IPS-20b (cell line): ENCODE results near the gene XIRP2.

ENCODE experiments used
- H3K27ac ChIP-seq: one replicate; pipeline ENCODE4 v1.5.1; 2013; ENCODE audit warnings: low read length
- H3K27me3 ChIP-seq: 2 replicates; pipeline ENCODE4 v1.6.1; 2013; ENCODE audit warnings: mild to moderate bottlenecking, low read length, inconsistent platforms; ENCODE audit not compliant: insufficient read depth
- H3K36me3 ChIP-seq: 2 replicates; pipeline ENCODE4 v1.6.1; 2013; ENCODE audit warnings: low read depth, mild to moderate bottlenecking, inconsistent platforms, low read length, moderate library complexity; ENCODE audit not compliant: insufficient read depth
- H3K4me1 ChIP-seq: 2 replicates; pipeline ENCODE4 v1.6.1; 2013; ENCODE audit warnings: mild to moderate bottlenecking, control low read depth, inconsistent platforms, low read length, moderate library complexity; ENCODE audit not compliant: insufficient read depth
- H3K4me3 ChIP-seq: 2 replicates; pipeline ENCODE4 v1.5.1; 2013; ENCODE audit warnings: mild to moderate bottlenecking, low read length, inconsistent platforms
- H3K9ac ChIP-seq: 2 replicates; pipeline ENCODE4 v1.6.1; 2013; ENCODE audit warnings: low read depth, mild to moderate bottlenecking, inconsistent platforms, low read length, moderate library complexity
- H3K9me3 ChIP-seq: 2 replicates; pipeline ENCODE4 v1.6.1; 2013; ENCODE audit warnings: mild to moderate bottlenecking, low read depth, low read length, inconsistent platforms; ENCODE audit not compliant: insufficient read depth

Gene XIRP2

GRCh38 chr2:166892397-166892796 lies 4.1 kb downstream of the XIRP2 start:
- Histone ChIP-seq H3K36me3 (no peaks in the 10 kb centered on the region), H3K9me3 (no peaks in the 10 kb centered on the region), H3K27ac (no peak overlapping the region), H3K4me3 (no peak overlapping the region), H3K9ac (0 out of 2 replicates have a peak overlapping the region, but pooled peaks have one; percentile 28), H3K4me1 (peaks cover 12% of the 10 kb centered on the region; the same call in 1 of the 2 replicates), H3K27me3 (no peaks in the 10 kb centered on the region)

GRCh38 chr2:166895243-166895642 lies 7.0 kb downstream of the XIRP2 start:
- Histone ChIP-seq H3K36me3 (no peaks in the 10 kb centered on the region), H3K4me3 (no peak overlapping the region), H3K27ac (no peak overlapping the region)

DNA sequence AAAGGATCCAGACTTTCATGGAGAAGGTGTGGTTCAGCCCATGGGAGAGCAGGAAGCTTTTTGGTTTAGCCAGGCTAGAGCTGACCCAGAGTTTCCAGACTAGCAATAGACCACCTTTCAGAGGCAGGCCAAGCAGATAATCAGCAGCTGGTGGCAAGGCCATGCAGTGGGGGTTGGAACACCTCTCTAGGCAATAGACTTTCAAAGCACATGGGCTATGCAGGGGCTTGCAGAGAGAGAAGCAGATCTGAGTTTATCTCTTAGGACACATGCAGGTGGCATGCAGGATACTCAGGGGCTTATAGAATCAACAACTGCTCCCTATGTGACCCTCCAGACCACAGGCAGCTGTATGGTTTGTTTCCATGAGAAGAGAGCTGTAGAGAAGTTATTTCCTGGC lies 9.4 kb downstream of the XIRP2 start:
- H3K4me1 ChIP-seq: no peaks in the 10 kb centered on the region
- H3K27ac ChIP-seq: no peak overlapping the region
- no peaks in the 10 kb centered on the region for H3K36me3 ChIP-seq
- H3K4me3 ChIP-seq: no peak overlapping the region
- H3K9me3 ChIP-seq: no peaks in the 10 kb centered on the region
- no peak overlapping the region for H3K9ac ChIP-seq
- H3K27me3 ChIP-seq: no peaks in the 10 kb centered on the region

More at GRCh38 chr2:166895243-166895642, 7.0 kb downstream of the XIRP2 start:
- Histone ChIP-seq H3K4me1 (peaks cover 12% of the 10 kb centered on the region; the same call in 1 of the 2 replicates), H3K9me3 (no peaks in the 10 kb centered on the region), H3K27me3 (no peaks in the 10 kb centered on the region), H3K9ac (no peak overlapping the region)

DNA sequence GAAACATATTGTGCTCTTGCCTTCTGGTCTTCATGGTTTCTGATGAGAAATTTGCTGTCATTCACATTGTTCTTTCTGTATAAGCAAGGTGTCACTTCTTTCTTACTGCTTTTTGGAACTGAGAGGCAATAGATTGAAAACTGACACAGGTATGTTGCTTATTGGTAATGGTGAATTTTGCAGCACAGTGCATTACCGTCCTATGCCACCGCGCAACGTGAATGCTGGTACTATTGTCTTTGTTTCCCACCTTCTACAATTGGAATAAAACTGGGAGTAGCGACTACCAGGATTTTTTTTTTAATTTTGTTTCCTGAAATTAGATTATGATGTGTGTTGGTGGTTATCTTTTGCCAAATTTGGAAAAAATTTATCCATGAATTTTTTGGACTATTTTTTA lies 11.4 kb downstream of the XIRP2 start:
- Histone ChIP-seq H3K36me3 (no peaks in the 10 kb centered on the region), H3K4me1 (no peaks in the 10 kb centered on the region), H3K27me3 (no peaks in the 10 kb centered on the region), H3K9ac (no peak overlapping the region), H3K9me3 (no peaks in the 10 kb centered on the region), H3K27ac (no peak overlapping the region), H3K4me3 (no peak overlapping the region)

DNA sequence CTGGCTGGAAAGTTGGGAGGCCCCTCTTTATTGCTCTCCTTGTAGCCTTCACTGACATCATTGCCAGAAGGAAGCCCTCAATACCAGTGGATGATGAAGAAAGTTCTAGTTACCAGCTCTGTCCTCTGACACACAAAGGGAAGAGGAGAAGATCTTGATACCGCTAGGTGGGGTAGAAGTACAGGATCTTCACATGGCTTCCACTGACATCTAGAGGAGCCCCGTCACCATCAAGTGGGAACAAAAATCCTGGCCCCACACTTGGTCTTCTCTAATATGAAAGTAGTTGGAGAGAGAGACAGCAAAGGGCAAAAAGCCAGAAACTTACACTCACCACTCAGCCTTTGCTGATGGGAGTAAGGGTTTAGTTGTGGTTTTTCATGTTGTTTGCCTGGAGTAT lies 12.4 kb downstream of the XIRP2 start:
- Histone ChIP-seq H3K4me1 (no peaks in the 10 kb centered on the region), H3K9me3 (no peaks in the 10 kb centered on the region), H3K9ac (no peak overlapping the region), H3K27me3 (no peaks in the 10 kb centered on the region), H3K27ac (no peak overlapping the region), H3K4me3 (no peak overlapping the region), H3K36me3 (no peaks in the 10 kb centered on the region)

DNA sequence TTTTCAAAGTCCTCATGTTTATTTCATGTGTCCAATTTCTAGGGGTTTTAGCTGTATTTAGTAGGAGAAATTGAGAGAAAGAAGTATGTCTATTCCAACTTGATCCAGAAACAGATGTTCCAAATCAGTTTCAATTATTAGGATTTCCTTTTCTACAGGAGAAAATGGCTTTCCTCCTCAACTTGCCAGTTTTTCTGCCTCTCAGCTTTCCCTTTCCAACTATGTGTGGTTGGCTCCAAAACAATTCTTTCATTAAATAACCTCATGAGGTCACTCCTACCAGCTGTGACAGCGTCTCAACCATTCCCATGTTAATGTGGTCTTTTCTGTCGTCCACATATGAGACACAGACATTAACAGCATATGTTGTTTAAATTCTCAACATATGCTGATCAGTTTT lies 13.1 kb downstream of the XIRP2 start:
- Histone ChIP-seq H3K9ac (no peak overlapping the region), H3K36me3 (no peaks in the 10 kb centered on the region), H3K9me3 (no peaks in the 10 kb centered on the region), H3K27me3 (no peaks in the 10 kb centered on the region), H3K27ac (no peak overlapping the region), H3K4me1 (no peaks in the 10 kb centered on the region), H3K4me3 (no peak overlapping the region)

DNA sequence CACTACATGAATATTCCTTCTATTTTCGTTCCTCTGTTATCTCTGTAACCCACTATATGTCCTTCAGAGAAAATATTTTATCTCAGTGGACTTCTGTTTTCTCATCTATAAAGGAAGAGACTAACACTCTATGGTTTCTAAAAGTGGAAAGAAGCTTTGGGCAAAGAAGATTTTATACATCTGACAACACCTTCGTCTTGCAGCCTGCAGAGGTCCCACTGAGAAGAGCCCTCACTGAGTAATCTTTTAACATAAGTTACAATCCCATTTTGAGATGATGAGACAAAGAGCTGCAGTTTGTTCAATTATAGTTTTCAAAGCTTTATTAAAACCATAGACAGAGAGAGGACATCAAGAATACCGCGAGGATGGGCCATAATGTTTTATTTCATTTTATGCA lies 28.7 kb downstream of the XIRP2 start:
- Histone ChIP-seq H3K9ac (no peak overlapping the region), H3K27me3 (no peaks in the 10 kb centered on the region), H3K9me3 (no peaks in the 10 kb centered on the region; the same call in 1 of the 2 replicates), H3K27ac (no peak overlapping the region), H3K4me3 (no peak overlapping the region), H3K36me3 (no peaks in the 10 kb centered on the region), H3K4me1 (no peaks in the 10 kb centered on the region)

GRCh38 chr2:166917415-166917814 lies 29.1 kb downstream of the XIRP2 start:
- Histone ChIP-seq H3K9ac (no peak overlapping the region), H3K36me3 (no peaks in the 10 kb centered on the region), H3K4me1 (no peaks in the 10 kb centered on the region), H3K27ac (no peak overlapping the region), H3K27me3 (no peaks in the 10 kb centered on the region), H3K4me3 (no peak overlapping the region), H3K9me3 (no peaks in the 10 kb centered on the region; the same call in 1 of the 2 replicates)

DNA sequence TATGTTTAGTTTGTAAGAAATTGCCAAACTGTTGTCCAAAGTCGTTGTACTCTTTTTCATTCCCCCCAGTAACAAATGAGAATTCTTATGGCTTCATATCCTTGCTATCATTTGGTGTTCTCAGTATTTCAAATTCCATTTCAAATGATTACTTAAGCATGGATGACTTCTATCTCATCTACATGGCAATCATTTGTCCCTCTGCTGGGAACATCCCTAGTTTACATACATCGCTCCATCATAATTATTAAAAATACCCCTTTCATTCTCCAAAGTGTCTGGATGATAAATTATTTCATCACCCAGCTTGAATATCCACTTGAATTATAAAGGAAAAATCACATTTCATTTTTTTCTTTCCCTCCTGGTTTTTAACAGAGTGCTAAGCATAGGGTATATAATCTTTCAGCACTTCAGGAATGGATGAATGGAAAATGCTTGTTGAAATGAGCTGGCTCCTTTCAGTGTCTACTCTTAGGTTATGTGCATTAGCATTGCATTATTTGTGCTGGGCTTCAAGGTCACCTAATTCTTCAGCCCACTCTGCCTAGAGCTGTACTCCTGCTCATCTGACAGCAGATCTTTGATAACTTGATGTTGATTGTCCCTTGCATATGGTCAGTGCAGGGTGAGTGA lies 33.1 kb downstream of the XIRP2 start:
- H3K36me3 ChIP-seq: no peaks in the 10 kb centered on the region
- H3K4me1 ChIP-seq: no peaks in the 10 kb centered on the region
- H3K27me3 ChIP-seq: no peaks in the 10 kb centered on the region
- no peak overlapping the region for H3K4me3 ChIP-seq
- H3K27ac ChIP-seq: no peak overlapping the region
- H3K9me3 ChIP-seq: no peaks in the 10 kb centered on the region
- H3K9ac ChIP-seq: no peak overlapping the region

GRCh38 chr2:166924967-166925366 lies 36.7 kb downstream of the XIRP2 start:
- H3K27me3 ChIP-seq: no peaks in the 10 kb centered on the region
- H3K9ac ChIP-seq: no peak overlapping the region
- no peaks in the 10 kb centered on the region for H3K4me1 ChIP-seq
- H3K4me3 ChIP-seq: no peak overlapping the region
- no peaks in the 10 kb centered on the region for H3K9me3 ChIP-seq
- H3K27ac ChIP-seq: no peak overlapping the region
- H3K36me3 ChIP-seq: no peaks in the 10 kb centered on the region

GRCh38 chr2:166926657-166927056 lies 38.4 kb downstream of the XIRP2 start:
- no peaks in the 10 kb centered on the region for H3K27me3 ChIP-seq
- H3K4me3 ChIP-seq: no peak overlapping the region
- H3K36me3 ChIP-seq: no peaks in the 10 kb centered on the region
- H3K9ac ChIP-seq: no peak overlapping the region
- no peak overlapping the region for H3K27ac ChIP-seq
- no peaks in the 10 kb centered on the region for H3K9me3 ChIP-seq
- H3K4me1 ChIP-seq: no peaks in the 10 kb centered on the region

- H3K27me3 ChIP-seq: no peaks in the 10 kb centered on the region
- no peaks in the 10 kb centered on the region; the same call in 1 of the 2 replicates for H3K9me3 ChIP-seq
- no peaks in the 10 kb centered on the region for H3K4me1 ChIP-seq
- H3K9ac ChIP-seq: no peak overlapping the region
- no peak overlapping the region for H3K4me3 ChIP-seq
- H3K36me3 ChIP-seq: no peaks in the 10 kb centered on the region
- H3K27ac ChIP-seq: no peak overlapping the region
Measured at GRCh38 chr2:166932032-166932431, 43.8 kb downstream of the XIRP2 start.
